GM23338 (cell line): Measurements from ENCODE around the gene KCNK1. TPM values are rescaled to one million over a fixed set of nuclear protein-coding genes. Genes with fewer than 3 reads are reported as not detected.

ENCODE experiments used
- ATAC-seq: fragments of 200-7000 bp; cut with Tn5 transposase; 3 replicates; pipeline ENCODE4 v1.9.1; 2020
- DNase-seq: peaks from one replicate; pipeline ENCODE4 v3.0.0-alpha.2; 2015; ENCODE audit warnings: low spot score
- H2AFZ ChIP-seq: fragments of 200-600 bp; sonication (generic); 2 replicates; pipeline ENCODE4 v1.8.0; 2016; ENCODE audit warnings: antibody characterized with exemption, mild to moderate bottlenecking, moderate library complexity
- H3F3A ChIP-seq: fragments of 200-600 bp; sonication (generic); replicated peaks from 2 replicates; pipeline ENCODE4 v1.8.0; 2017; ENCODE audit warnings: antibody characterized with exemption, mixed run types, low read depth
- H3K27ac ChIP-seq: fragments of 200-600 bp; sonication (generic); 2 replicates; pipeline ENCODE4 v1.6.1; 2016; ENCODE audit warnings: low read depth
- H3K27me3 ChIP-seq: fragments of 200-600 bp; sonication (generic); 2 replicates; pipeline ENCODE4 v1.8.0; 2016; ENCODE audit warnings: mild to moderate bottlenecking, mixed run types, moderate library complexity; ENCODE audit not compliant: insufficient read depth
- H3K36me3 ChIP-seq: fragments of 200-600 bp; sonication (generic); 2 replicates; pipeline ENCODE4 v1.8.0; 2016; ENCODE audit warnings: mild to moderate bottlenecking; ENCODE audit not compliant: insufficient read depth
- H3K4me1 ChIP-seq: fragments of 200-600 bp; sonication (generic); 2 replicates; pipeline ENCODE4 v1.8.0; 2016; ENCODE audit warnings: mild to moderate bottlenecking, moderate library complexity; ENCODE audit not compliant: insufficient read depth
- H3K4me2 ChIP-seq: fragments of 200-600 bp; sonication (generic); 2 replicates; pipeline ENCODE4 v1.7.1; 2017; ENCODE audit warnings: mixed run types
- H3K4me3 ChIP-seq: fragments of 200-600 bp; sonication (generic); 2 replicates; pipeline ENCODE4 v1.6.1; 2016; ENCODE audit warnings: mixed run types
- H3K79me2 ChIP-seq: fragments of 200-600 bp; sonication (generic); replicated peaks from 2 replicates; pipeline ENCODE4 v1.8.0; 2017; ENCODE audit warnings: mild to moderate bottlenecking; ENCODE audit not compliant: insufficient read depth
- H3K9me2 ChIP-seq: fragments of 200-600 bp; sonication (generic); 2 replicates; pipeline ENCODE4 v1.8.0; 2017; ENCODE audit not compliant: insufficient read depth
- H4K20me1 ChIP-seq: fragments of 200-600 bp; sonication (generic); replicated peaks from 2 replicates; pipeline ENCODE4 v1.8.0; 2017; ENCODE audit warnings: mild to moderate bottlenecking; ENCODE audit not compliant: insufficient read depth
- H3K27ac Mint-ChIP-seq: 2 replicates; pipeline ENCODE4 v1.8.0; 2020; ENCODE audit warnings: inconsistent platforms, mild to moderate bottlenecking, moderate library complexity, mixed read lengths
- H3K27me3 Mint-ChIP-seq: 3 replicates; pipeline ENCODE4 v1.8.0; 2022; ENCODE audit warnings: low read depth, mild to moderate bottlenecking, moderate library complexity, mixed read lengths, inconsistent platforms; ENCODE audit not compliant: insufficient read depth, poor library complexity
- H3K36me3 Mint-ChIP-seq: 3 replicates; pipeline ENCODE4 v1.8.0; 2021; ENCODE audit warnings: low read depth, mild to moderate bottlenecking, inconsistent platforms, moderate library complexity, mixed read lengths
- H3K4me1 Mint-ChIP-seq: 3 replicates; pipeline ENCODE4 v1.8.0; 2020; ENCODE audit warnings: mild to moderate bottlenecking, inconsistent platforms, mixed read lengths
- H3K4me3 Mint-ChIP-seq: 3 replicates; pipeline ENCODE4 v1.8.0; 2021; ENCODE audit warnings: moderate library complexity, mild to moderate bottlenecking, inconsistent platforms, mixed read lengths
- H3K9me3 Mint-ChIP-seq: 3 replicates; pipeline ENCODE4 v1.8.0; 2020; ENCODE audit warnings: moderate library complexity, mild to moderate bottlenecking, inconsistent platforms, mixed read lengths
- CREB1 ChIP-seq: fragments of 250-450 bp; sonication (Bioruptor Pico); IDR thresholded peaks from 2 replicates; pipeline ENCODE4 v1.5.0; 2020; ENCODE audit warnings: low read depth, mild to moderate bottlenecking, moderate library complexity
- REST ChIP-seq: IDR thresholded peaks from one replicate; pipeline ENCODE4 v1.6.1; 2018; ENCODE audit warnings: antibody characterized with exemption; ENCODE audit not compliant: unreplicated experiment
- ZNF114 ChIP-seq: fragments of 250-450 bp; sonication (Bioruptor Pico); IDR thresholded peaks from 2 replicates; pipeline ENCODE4 v1.5.0; 2020; ENCODE audit warnings: mild to moderate bottlenecking, moderate library complexity
- ZNF462 ChIP-seq: fragments of 250-450 bp; sonication (Bioruptor Pico); IDR thresholded peaks from 2 replicates; pipeline ENCODE4 v1.5.0; 2020; ENCODE audit warnings: mild to moderate bottlenecking, moderate library complexity
- polyA plus RNA-seq: library from polyadenylated mRNA; unstranded; fragments of >200 nt; fragmentation: Nextera tagmentation; extraction: Ambion mirVana; gene quantifications from 2 replicates; pipeline ENCODE4 v1.2.1, GENCODE V29; 2016
- total RNA-seq: library from RNA; depleted of rRNA; stranded (reverse); fragments of >200 nt; shearing (Covaris generic); gene quantifications from 2 replicates; pipeline ENCODE4 v1.2.3, GENCODE V29; 2014

Gene KCNK1
- total and polyA plus RNA-seq, 2 experiments from 2014 or later: 10.1 to 12.7 TPM

- no peaks in the 10 kb centered on the region for H3K4me1 ChIP-seq
- no peak for TF ChIP-seq ZNF114 (CRISPR knock-in tag)
- TF ChIP-seq ZNF462: no peak
- no peaks in the 10 kb centered on the region for H3K36me3 ChIP-seq
- H4K20me1 ChIP-seq: peaks cover 12% of the 10 kb centered on the region
- peaks cover 9% of the 10 kb centered on the region for H3K4me1 Mint-ChIP-seq
- no peaks in the 10 kb centered on the region; the same call in 1 of the 3 replicates for H3K36me3 Mint-ChIP-seq
- ATAC-seq (no peak), DNase-seq (no peak)
- H3K4me3 Mint-ChIP-seq: no peak overlapping the region
- no peaks in the 10 kb centered on the region for H3F3A ChIP-seq
- no peak overlapping the region for H3K4me2 ChIP-seq
- H3K79me2 ChIP-seq: peaks cover 21% of the 10 kb centered on the region
- no peak overlapping the region for H2AFZ ChIP-seq
- peaks cover 6% of the 10 kb centered on the region; the same call in 1 of the 2 replicates for H3K9me2 ChIP-seq
- no peak overlapping the region for H3K4me3 ChIP-seq
- no peak overlapping the region for H3K27ac ChIP-seq
- H3K9me3 Mint-ChIP-seq: no peaks in the 10 kb centered on the region
- no peak overlapping the region for H3K27ac Mint-ChIP-seq
- H3K27me3 ChIP-seq: no peaks in the 10 kb centered on the region
- H3K27me3 Mint-ChIP-seq: peaks cover 4% of the 10 kb centered on the region
Observed at GRCh38 chr1:233625087-233625486, 11.2 kb downstream of the KCNK1 start.

- ATAC-seq (no peak), DNase-seq (no peak)
- Histone ChIP-seq H4K20me1 (peaks cover 12% of the 10 kb centered on the region), H3K9me2 (peaks cover 6% of the 10 kb centered on the region; the same call in 1 of the 2 replicates), H3K27me3 (no peaks in the 10 kb centered on the region), H3K27ac (no peak overlapping the region), H2AFZ (no peak overlapping the region), H3K4me3 (no peak overlapping the region), H3K79me2 (peaks cover 19% of the 10 kb centered on the region; the same call in 1 of the 2 replicates), H3K4me2 (no peak overlapping the region), H3F3A (no peaks in the 10 kb centered on the region), H3K36me3 (no peaks in the 10 kb centered on the region), H3K4me1 (0 out of 2 replicates have a peak, but pooled peaks cover 2% of the 10 kb centered on the region)
- Mint-ChIP-seq H3K36me3 (no peaks in the 10 kb centered on the region; the same call in 1 of the 3 replicates), H3K27ac (no peak overlapping the region), H3K4me3 (no peak overlapping the region), H3K4me1 (peaks cover 11% of the 10 kb centered on the region), H3K9me3 (no peaks in the 10 kb centered on the region), H3K27me3 (peaks cover 4% of the 10 kb centered on the region)
- TF ChIP-seq CREB1 (CRISPR knock-in tag): no peak
- no peak for TF ChIP-seq REST
Observed at GRCh38 chr1:233625510-233625981, 11.6 kb downstream of the KCNK1 start.
